ENCODE results near the gene G3BP2. TPM values are rescaled to one million over a fixed set of nuclear protein-coding genes. Genes with fewer than 3 reads are reported as not detected.

The G3BP2 gene
- total and polyA plus RNA-seq, 9 of the 15 experiments (the other 6 are each of a cell fraction or from before 2014, with no cell fraction given), result 25.2 to 222 (median 130) TPM

GRCh38 chr4:75673027-75673958 is at the start of gene G3BP2 (continued):
- TF ChIP-seq, protein P1, sequence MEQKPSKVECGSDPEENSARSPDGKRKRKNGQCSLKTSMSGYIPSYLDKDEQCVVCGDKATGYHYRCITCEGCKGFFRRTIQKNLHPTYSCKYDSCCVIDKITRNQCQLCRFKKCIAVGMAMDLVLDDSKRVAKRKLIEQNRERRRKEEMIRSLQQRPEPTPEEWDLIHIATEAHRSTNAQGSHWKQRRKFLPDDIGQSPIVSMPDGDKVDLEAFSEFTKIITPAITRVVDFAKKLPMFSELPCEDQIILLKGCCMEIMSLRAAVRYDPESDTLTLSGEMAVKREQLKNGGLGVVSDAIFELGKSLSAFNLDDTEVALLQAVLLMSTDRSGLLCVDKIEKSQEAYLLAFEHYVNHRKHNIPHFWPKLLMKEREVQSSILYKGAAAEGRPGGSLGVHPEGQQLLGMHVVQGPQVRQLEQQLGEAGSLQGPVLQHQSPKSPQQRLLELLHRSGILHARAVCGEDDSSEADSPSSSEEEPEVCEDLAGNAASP (IDR thresholded peaks at IDR 0.05), result no peak
- no peak for TF ChIP-seq ZKSCAN8 (CRISPR knock-in tag; IDR thresholded peaks at IDR 0.05)
- TF ChIP-seq ARID1B (IDR thresholded peaks at IDR 0.05), result peak; percentile 18; the same call in 1 of the 2 replicates
- TF ChIP-seq SETDB1 (IDR thresholded peaks at IDR 0.05; ENCODE audit: low read length), result no peak
- peak; percentile 28 for TF ChIP-seq SMARCA4 (IDR thresholded peaks at IDR 0.05)
- TF ChIP-seq ERF (CRISPR knock-in tag; IDR thresholded peaks at IDR 0.05), result no peak
- TF ChIP-seq, protein P2, sequence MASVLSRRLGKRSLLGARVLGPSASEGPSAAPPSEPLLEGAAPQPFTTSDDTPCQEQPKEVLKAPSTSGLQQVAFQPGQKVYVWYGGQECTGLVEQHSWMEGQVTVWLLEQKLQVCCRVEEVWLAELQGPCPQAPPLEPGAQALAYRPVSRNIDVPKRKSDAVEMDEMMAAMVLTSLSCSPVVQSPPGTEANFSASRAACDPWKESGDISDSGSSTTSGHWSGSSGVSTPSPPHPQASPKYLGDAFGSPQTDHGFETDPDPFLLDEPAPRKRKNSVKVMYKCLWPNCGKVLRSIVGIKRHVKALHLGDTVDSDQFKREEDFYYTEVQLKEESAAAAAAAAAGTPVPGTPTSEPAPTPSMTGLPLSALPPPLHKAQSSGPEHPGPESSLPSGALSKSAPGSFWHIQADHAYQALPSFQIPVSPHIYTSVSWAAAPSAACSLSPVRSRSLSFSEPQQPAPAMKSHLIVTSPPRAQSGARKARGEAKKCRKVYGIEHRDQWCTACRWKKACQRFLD (CRISPR knock-in tag; IDR thresholded peaks at IDR 0.05), result peak; percentile 96
- TF ChIP-seq, protein P3, sequence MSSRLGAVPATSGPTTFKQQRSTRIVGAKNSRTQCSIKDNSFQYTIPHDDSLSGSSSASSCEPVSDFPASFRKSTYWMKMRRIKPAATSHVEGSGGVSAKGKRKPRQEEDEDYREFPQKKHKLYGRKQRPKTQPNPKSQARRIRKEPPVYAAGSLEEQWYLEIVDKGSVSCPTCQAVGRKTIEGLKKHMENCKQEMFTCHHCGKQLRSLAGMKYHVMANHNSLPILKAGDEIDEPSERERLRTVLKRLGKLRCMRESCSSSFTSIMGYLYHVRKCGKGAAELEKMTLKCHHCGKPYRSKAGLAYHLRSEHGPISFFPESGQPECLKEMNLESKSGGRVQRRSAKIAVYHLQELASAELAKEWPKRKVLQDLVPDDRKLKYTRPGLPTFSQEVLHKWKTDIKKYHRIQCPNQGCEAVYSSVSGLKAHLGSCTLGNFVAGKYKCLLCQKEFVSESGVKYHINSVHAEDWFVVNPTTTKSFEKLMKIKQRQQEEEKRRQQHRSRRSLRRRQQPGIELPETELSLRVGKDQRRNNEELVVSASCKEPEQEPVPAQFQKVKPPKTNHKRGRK (tag; IDR thresholded peaks at IDR 0.05), result no peak
- no peak for TF ChIP-seq HDAC3 (IDR thresholded peaks at IDR 0.05; ENCODE audit: borderline replicate concordance, partially characterized antibody)
- TF ChIP-seq NFYB (IDR thresholded peaks at IDR 0.05; ENCODE audit: extremely low read depth, insufficient read length), result peak; percentile 55
- no peak for TF ChIP-seq EZH2 (IDR thresholded peaks at IDR 0.05; ENCODE audit: borderline replicate concordance, low read depth, low read length)
- no peak for TF ChIP-seq PTRF (tag; IDR thresholded peaks at IDR 0.05)
- TF ChIP-seq ZNF77 (CRISPR knock-in tag; IDR thresholded peaks at IDR 0.05), result no peak
- peak; percentile 96 for TF ChIP-seq CXXC5 (CRISPR knock-in tag; IDR thresholded peaks at IDR 0.05)
- TF ChIP-seq, protein P4, sequence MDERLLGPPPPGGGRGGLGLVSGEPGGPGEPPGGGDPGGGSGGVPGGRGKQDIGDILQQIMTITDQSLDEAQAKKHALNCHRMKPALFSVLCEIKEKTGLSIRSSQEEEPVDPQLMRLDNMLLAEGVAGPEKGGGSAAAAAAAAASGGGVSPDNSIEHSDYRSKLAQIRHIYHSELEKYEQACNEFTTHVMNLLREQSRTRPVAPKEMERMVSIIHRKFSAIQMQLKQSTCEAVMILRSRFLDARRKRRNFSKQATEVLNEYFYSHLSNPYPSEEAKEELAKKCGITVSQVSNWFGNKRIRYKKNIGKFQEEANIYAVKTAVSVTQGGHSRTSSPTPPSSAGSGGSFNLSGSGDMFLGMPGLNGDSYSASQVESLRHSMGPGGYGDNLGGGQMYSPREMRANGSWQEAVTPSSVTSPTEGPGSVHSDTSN (CRISPR knock-in tag; IDR thresholded peaks at IDR 0.05; ENCODE audit: low read depth), result no peak
- TF ChIP-seq, protein P4 (tag; conservative IDR thresholded peaks at IDR 0.05; ENCODE audit: low read depth), result no peak
- TF ChIP-seq NUFIP1 (IDR thresholded peaks at IDR 0.05; ENCODE audit: partially characterized antibody), result no peak
- TF ChIP-seq DACH1 (IDR thresholded peaks at IDR 0.05; ENCODE audit: partially characterized antibody), result no peak
- no peak for TF ChIP-seq POU5F1 (IDR thresholded peaks at IDR 0.05; ENCODE audit: borderline replicate concordance, low read depth, low read length, partially characterized antibody)
- no peak for TF ChIP-seq ZC3H11A (IDR thresholded peaks at IDR 0.05; ENCODE audit: low read depth, low read length)

All from K562 (cell line).